Smooth muscle cell (in vitro differentiated cells): ENCODE measurements around the gene LCAT. TPM values are rescaled to one million over a fixed set of nuclear protein-coding genes. Genes with fewer than 3 reads are reported as not detected.

Experiments
- DNase-seq: peaks from one replicate; lab custom pipeline; 2025; ENCODE audit not compliant: unreplicated experiment; lab: John Stamatoyannopoulos, UW
- H2AFZ ChIP-seq: fragments of 200-600 bp; sonication (generic); 2 replicates; pipeline ENCODE4 v1.6.0; 2016; ENCODE audit warnings: antibody characterized with exemption, low read depth, mild to moderate bottlenecking
- H3F3A ChIP-seq: fragments of 200-600 bp; sonication (generic); 2 replicates; pipeline ENCODE4 v1.6.0; 2017; ENCODE audit warnings: antibody characterized with exemption, low read depth
- H3K27ac ChIP-seq: fragments of 200-600 bp; sonication (generic); 2 replicates; pipeline ENCODE4 v1.5.1; 2016; ENCODE audit warnings: low read depth, mild to moderate bottlenecking
- H3K27me3 ChIP-seq: fragments of 200-600 bp; sonication (generic); 2 replicates; pipeline ENCODE4 v1.6.1; 2016; ENCODE audit warnings: low read depth, mild to moderate bottlenecking
- H3K36me3 ChIP-seq: fragments of 200-600 bp; sonication (generic); 2 replicates; pipeline ENCODE4 v1.5.1; 2016; ENCODE audit warnings: low read depth
- H3K4me1 ChIP-seq: fragments of 200-600 bp; sonication (generic); 2 replicates; pipeline ENCODE4 v1.5.1; 2016; ENCODE audit warnings: low read depth
- H3K4me2 ChIP-seq: fragments of 200-600 bp; sonication (generic); 2 replicates; pipeline ENCODE4 v1.6.0; 2016; ENCODE audit warnings: mild to moderate bottlenecking
- H3K4me3 ChIP-seq: fragments of 200-600 bp; sonication (generic); 2 replicates; pipeline ENCODE4 v1.5.1; 2016; ENCODE audit warnings: mild to moderate bottlenecking
- H3K79me2 ChIP-seq: fragments of 200-600 bp; sonication (generic); 2 replicates; pipeline ENCODE4 v1.6.0; 2016; ENCODE audit warnings: low read depth, mild to moderate bottlenecking
- H3K9ac ChIP-seq: fragments of 200-600 bp; sonication (generic); 2 replicates; pipeline ENCODE4 v1.6.0; 2016; ENCODE audit warnings: low read depth
- H3K9me3 ChIP-seq: fragments of 200-600 bp; sonication (generic); replicated peaks from 2 replicates; pipeline ENCODE4 v1.5.1; 2016; ENCODE audit warnings: low read depth
- H4K20me1 ChIP-seq: fragments of 200-600 bp; sonication (generic); 2 replicates; pipeline ENCODE4 v1.6.0; 2016; ENCODE audit warnings: low read depth
- WGBS: methylation state at CpG from one replicate; pipeline ENCODE4 v1.1.7; 2016; ENCODE audit warnings: low lambda C conversion rate; 5-methylcytosine and 5-hydroxymethylcytosine counted together
- polyA plus RNA-seq: library from polyadenylated mRNA; unstranded; fragments of >200 nt; fragmentation: Nextera tagmentation; extraction: Ambion mirVana; gene quantifications from 2 replicates; pipeline ENCODE4 v1.2.1, GENCODE V29; 2016
- total RNA-seq: library from RNA; depleted of rRNA; stranded (reverse); fragments of >200 nt; gene quantifications from 2 replicates; pipeline ENCODE4 v1.2.3, GENCODE V29; 2014
- TF ChIP-seq, protein P1 (sequence below): fragments of 200-600 bp; sonication (generic); IDR thresholded peaks from 2 replicates; pipeline ENCODE4 v1.5.1; 2017; ENCODE audit warnings: borderline replicate concordance, mild to moderate bottlenecking, antibody characterized with exemption; ENCODE audit not compliant: insufficient read depth, poor library complexity, severe bottlenecking

The LCAT gene
- total and polyA plus RNA-seq, 2 experiments from 2014 or later: 14.3 to 34.6 TPM

GRCh38 chr16:67979955-67980678, 36.2 kb upstream of the LCAT start, which contains the start of gene DPEP3:
TSS of gene DPEP3 (minus strand) at chr16:67980499. CDS start at chr16:67980380, 119 bp downstream.
- no peak within 1 kb of the TSS for H3K27ac ChIP-seq
- no peaks in the 10 kb centered on the region for H3K9me3 ChIP-seq
- H2AFZ ChIP-seq: no peak within 1 kb of the TSS
- no peaks in the 10 kb centered on the region for H4K20me1 ChIP-seq
- TF ChIP-seq, protein P1, sequence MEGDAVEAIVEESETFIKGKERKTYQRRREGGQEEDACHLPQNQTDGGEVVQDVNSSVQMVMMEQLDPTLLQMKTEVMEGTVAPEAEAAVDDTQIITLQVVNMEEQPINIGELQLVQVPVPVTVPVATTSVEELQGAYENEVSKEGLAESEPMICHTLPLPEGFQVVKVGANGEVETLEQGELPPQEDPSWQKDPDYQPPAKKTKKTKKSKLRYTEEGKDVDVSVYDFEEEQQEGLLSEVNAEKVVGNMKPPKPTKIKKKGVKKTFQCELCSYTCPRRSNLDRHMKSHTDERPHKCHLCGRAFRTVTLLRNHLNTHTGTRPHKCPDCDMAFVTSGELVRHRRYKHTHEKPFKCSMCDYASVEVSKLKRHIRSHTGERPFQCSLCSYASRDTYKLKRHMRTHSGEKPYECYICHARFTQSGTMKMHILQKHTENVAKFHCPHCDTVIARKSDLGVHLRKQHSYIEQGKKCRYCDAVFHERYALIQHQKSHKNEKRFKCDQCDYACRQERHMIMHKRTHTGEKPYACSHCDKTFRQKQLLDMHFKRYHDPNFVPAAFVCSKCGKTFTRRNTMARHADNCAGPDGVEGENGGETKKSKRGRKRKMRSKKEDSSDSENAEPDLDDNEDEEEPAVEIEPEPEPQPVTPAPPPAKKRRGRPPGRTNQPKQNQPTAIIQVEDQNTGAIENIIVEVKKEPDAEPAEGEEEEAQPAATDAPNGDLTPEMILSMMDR: peak; percentile 23
- no peak within 1 kb of the TSS for H3K4me2 ChIP-seq
- H3K4me3 ChIP-seq: no peak within 1 kb of the TSS
- H3K9ac ChIP-seq: no peak within 1 kb of the TSS
- no peaks in the 10 kb centered on the region for H3F3A ChIP-seq
- no peaks in the 10 kb centered on the region for H3K79me2 ChIP-seq
- 70% methylated on average over 60 of the region's 62 CpGs for WGBS
- no peaks in the 10 kb centered on the region for H3K27me3 ChIP-seq
- no peaks in the 10 kb centered on the region for H3K36me3 ChIP-seq
- no peak for DNase-seq
- H3K4me1 ChIP-seq: no peaks in the 10 kb centered on the region

GRCh38 chr16:67977469-67978227, 33.7 kb upstream of the LCAT start:
- Histone ChIP-seq H3K79me2 (no peaks in the 10 kb centered on the region), H2AFZ (no peak overlapping the region)
- 86% methylated on average over 9 of the region's 9 CpGs for WGBS

DNA sequence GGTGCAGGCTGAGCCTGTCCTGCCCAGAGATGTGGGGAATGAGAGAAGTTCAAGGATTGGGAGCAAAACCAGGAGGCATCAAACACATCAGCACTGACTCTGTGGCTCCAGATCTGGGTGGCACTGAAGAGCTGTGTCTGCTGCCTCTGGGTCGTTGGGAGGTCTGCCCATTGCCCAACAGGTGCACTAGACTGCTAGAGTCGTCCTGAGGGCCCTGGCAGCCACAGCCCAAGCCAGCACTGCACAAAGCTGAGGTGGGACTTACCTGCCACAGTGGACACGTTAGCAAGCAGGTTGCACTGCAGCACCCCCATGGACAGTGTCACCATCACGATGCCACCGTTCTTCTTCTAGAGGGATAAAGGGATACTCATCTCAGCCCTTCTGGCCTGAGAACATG, 33.1 kb upstream of the LCAT start:
- no peaks in the 10 kb centered on the region for H3K9me3 ChIP-seq
- H3K4me2 ChIP-seq: no peak overlapping the region
- H3F3A ChIP-seq: no peaks in the 10 kb centered on the region
- WGBS: 82% methylated on average over 5 of the region's 5 CpGs
- no peaks in the 10 kb centered on the region for H4K20me1 ChIP-seq
- no peak overlapping the region for H3K27ac ChIP-seq
- no peak for DNase-seq
- no peaks in the 10 kb centered on the region for H3K4me1 ChIP-seq
- no peaks in the 10 kb centered on the region for H3K79me2 ChIP-seq
- no peak overlapping the region for H2AFZ ChIP-seq
- TF ChIP-seq, protein P1: no peak
- no peaks in the 10 kb centered on the region for H3K27me3 ChIP-seq
- no peaks in the 10 kb centered on the region for H3K36me3 ChIP-seq
- no peak overlapping the region for H3K4me3 ChIP-seq
- H3K9ac ChIP-seq: no peak overlapping the region

More at GRCh38 chr16:67977469-67978227, 33.7 kb upstream of the LCAT start:
- H3K27ac ChIP-seq: no peak overlapping the region
- no peaks in the 10 kb centered on the region for H3K9me3 ChIP-seq
- H3K4me3 ChIP-seq: no peak overlapping the region
- H4K20me1 ChIP-seq: no peaks in the 10 kb centered on the region
- no peaks in the 10 kb centered on the region for H3F3A ChIP-seq
- no peaks in the 10 kb centered on the region for H3K36me3 ChIP-seq
- H3K27me3 ChIP-seq: no peaks in the 10 kb centered on the region
- H3K9ac ChIP-seq: no peak overlapping the region
- DNase-seq: no peak
- TF ChIP-seq, protein P1: no peak
- H3K4me1 ChIP-seq: no peaks in the 10 kb centered on the region
- no peak overlapping the region for H3K4me2 ChIP-seq
